ENCODE data around the gene ARHGDIG.

The ARHGDIG gene

GRCh38 chr16:268141-269053 lies 12.0 kb upstream of the ARHGDIG start:
- no peaks in the 10 kb centered on the region for H3K4me1 Mint-ChIP-seq
- H3K9me3 Mint-ChIP-seq: no peaks in the 10 kb centered on the region
- no peak for TF ChIP-seq CTCF (IDR thresholded peaks at IDR 0.05)
- H3K36me3 Mint-ChIP-seq (ENCODE audit: low read depth): peaks cover 2% of the 10 kb centered on the region
- peaks cover 24% of the 10 kb centered on the region for H3K27me3 Mint-ChIP-seq (ENCODE audit: low read depth, poor library complexity)
- H3K27ac Mint-ChIP-seq: no peak overlapping the region
- H3K4me3 Mint-ChIP-seq: no peak overlapping the region
- no peak for DNase-seq

- Mint-ChIP-seq H3K27me3 (ENCODE audit: low read depth, poor library complexity) (peaks cover 26% of the 10 kb centered on the region), H3K4me3 (no peak overlapping the region), H3K9me3 (no peaks in the 10 kb centered on the region), H3K27ac (no peak overlapping the region), H3K4me1 (no peaks in the 10 kb centered on the region), H3K36me3 (ENCODE audit: low read depth) (no peaks in the 10 kb centered on the region)
- no peak for DNase-seq
- TF ChIP-seq CTCF (IDR thresholded peaks at IDR 0.05): no peak
Observed at GRCh38 chr16:269061-269796, 11.2 kb upstream of the ARHGDIG start.

GRCh38 chr16:270381-271255 lies 9.8 kb upstream of the ARHGDIG start:
- no peak for TF ChIP-seq CTCF (IDR thresholded peaks at IDR 0.05)
- Mint-ChIP-seq H3K27ac (no peak overlapping the region), H3K4me1 (no peaks in the 10 kb centered on the region), H3K27me3 (ENCODE audit: low read depth, poor library complexity) (peaks cover 38% of the 10 kb centered on the region), H3K36me3 (ENCODE audit: low read depth) (no peaks in the 10 kb centered on the region), H3K4me3 (no peak overlapping the region), H3K9me3 (no peaks in the 10 kb centered on the region)
- DNase-seq: no peak

GRCh38 chr16:272633-273546 lies 7.5 kb upstream of the ARHGDIG start:
- Mint-ChIP-seq H3K27me3 (ENCODE audit: low read depth, poor library complexity) (peaks cover 58% of the 10 kb centered on the region), H3K4me1 (no peaks in the 10 kb centered on the region), H3K36me3 (ENCODE audit: low read depth) (no peaks in the 10 kb centered on the region), H3K4me3 (no peak overlapping the region), H3K9me3 (no peaks in the 10 kb centered on the region), H3K27ac (no peak overlapping the region)
- DNase-seq: no peak
- TF ChIP-seq CTCF (IDR thresholded peaks at IDR 0.05): no peak

All from nephron progenitor cell (in vitro differentiated cells).